RPMI8226 (cell line): ENCODE measurements around the gene PSMD9.
"Not testable (repeated sequence)": the region's sequence is repeated elsewhere in the genome, so short reads cannot be mapped to it uniquely, and the experiment has no call there.

Source experiments
- DNase-seq: peaks from one replicate; pipeline ENCODE4 v3.0.0-alpha.2; 2015

Gene PSMD9

GRCh38 chr12:121926874-121927706 is 38.5 kb downstream of the PSMD9 start:
- DNase-seq, result peak; percentile 60

DNA sequence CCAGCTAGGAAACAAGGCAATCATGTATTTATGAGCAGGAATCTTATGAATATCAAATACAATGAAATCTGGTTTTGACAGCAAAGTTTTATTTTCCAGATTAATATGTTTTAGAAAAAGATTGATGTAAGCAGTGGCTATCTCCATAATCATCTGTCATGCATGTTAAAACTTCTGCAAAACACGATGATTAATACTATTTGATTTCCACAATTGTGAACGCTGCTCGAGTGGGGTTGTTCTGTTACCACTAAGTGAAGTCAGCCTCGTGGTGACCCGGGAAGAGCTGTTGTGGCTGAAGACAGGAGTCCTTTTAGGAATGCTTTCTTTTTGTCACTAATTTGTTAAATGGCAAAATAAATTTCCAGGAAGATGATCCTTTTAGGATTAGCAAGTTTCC is 39.2 kb downstream of the PSMD9 start:
- DNase-seq, result no peak

GRCh38 chr12:121929545-121929944 is 41.0 kb downstream of the PSMD9 start:
- not testable (repeated sequence) for DNase-seq

GRCh38 chr12:121930862-121931261 is 42.3 kb downstream of the PSMD9 start:
- no peak for DNase-seq

GRCh38 chr12:121932176-121932536 is 43.6 kb downstream of the PSMD9 start:
- DNase-seq, result no peak

DNA sequence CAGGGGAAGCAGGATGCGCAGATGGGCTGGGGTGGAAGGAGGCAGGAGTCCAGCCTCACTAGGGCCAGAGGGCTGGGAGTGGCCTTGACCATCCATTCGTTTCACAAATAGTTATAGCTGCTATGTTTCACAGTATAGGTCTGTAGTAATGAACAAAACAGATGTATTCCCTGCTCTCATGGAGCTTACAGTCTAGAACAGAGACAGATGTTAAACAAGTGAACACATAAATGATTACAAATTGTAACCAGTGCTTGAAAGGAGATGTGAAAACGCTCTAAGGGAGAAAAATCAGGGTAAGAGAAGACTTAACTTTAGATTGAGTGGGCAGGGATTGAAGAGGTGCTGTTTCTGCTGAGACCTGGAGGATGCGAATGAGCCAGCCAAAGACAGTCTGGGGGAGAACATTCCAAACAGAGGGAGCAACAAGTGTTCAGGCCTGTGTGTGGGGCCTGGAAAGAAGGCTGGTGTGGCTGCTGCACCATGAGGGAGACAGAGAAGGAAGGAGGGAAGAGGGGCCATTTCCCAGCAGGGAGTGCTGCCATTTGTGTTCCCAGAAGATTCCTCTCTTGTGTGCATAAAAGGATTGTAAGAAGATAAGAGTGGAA is 44.4 kb downstream of the PSMD9 start:
- no peak for DNase-seq

DNA sequence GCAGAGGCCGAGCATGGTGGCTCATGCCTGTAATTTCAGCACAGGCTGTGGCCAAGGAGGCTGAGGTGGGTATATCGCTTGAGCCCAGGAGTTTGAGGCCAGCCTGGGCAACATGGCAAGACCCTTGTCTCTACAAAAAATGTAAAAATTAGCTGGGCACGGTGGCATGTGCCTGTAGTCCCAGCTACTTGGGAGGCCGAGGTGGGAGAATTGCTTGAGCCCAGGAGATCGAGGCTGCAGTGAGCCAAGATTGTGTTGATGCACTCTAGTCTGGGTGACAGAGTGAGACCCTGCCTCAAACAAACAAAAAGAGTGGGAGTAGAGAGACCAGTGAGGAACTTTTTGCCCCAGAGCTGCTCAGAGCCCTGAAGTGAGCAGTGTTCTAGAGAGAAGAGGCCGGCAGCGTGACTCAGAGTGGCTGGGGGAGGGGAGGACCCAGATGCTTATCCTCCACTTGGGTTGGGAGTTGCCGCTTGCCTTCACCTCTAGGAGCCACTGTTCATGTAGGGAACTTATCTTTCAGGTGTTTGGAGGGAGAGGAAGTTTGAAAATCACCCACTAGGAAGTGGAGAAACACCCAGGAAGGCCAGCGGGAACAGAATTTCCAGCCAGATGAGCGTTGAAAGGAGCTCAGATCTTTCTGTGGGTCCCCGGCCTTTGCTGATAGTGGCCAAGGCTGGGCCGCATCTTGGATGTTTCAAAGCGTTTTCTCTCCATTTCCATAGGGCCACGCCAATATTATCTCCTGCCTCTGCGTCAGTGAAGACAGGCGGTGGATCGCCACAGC is 45.1 kb downstream of the PSMD9 start:
- no peak for DNase-seq

DNA sequence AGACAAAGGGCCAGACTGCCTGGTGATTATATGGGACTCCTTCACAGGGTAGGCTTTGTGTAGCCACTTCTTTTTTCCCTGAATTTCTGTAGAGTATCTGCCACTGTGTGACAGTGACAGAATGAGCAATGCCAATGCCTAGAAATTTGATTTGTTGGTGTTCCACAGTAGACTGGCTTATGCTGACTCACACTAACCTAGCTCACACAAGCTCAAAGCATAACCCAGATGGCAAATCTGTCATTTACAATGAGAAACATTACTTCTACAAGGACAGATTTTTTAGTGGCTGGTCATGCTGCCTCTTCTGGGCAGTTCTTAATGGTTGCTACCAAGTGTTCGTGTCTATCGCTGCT is 45.7 kb downstream of the PSMD9 start:
- DNase-seq, result no peak

DNA sequence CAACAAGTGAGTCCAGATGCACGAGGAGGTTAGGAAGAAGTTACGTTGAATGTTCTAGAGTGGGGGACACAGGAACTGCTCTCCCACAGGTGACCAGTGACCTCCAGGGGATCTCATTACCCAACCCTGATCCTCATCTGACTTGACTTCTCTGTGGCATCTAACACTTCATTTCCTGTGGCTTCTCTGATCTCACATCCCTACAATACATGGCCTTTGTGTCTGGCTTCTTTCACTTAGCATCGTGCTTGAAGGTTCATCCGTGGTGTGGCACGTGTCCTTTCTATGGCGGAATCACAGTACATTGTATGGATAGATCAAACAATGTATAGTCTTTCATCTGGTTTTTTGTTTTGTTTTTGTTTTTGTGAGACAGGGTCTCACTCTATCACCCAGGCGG is 49.1 kb downstream of the PSMD9 start:
- DNase-seq, result no peak

DNA sequence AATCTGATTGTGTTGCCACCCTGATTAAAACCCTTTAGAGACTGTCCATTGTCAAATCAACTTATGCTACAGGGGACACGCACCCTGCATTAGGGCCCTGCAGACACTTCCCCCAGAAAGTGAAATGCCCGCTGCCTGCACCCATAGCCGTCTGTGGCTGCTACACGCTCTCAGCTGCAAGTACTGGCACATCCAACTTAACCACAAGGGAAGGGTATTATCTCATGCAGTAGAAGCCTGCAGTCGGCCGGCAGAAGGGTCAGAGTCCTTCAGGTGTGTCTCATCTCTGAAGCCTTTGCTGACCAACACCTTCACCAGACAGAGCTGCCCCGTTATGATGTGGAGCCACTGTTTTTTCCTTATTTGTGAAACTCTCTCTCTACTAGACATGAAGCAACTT is 50.6 kb downstream of the PSMD9 start:
- peak; percentile 10 for DNase-seq

DNA sequence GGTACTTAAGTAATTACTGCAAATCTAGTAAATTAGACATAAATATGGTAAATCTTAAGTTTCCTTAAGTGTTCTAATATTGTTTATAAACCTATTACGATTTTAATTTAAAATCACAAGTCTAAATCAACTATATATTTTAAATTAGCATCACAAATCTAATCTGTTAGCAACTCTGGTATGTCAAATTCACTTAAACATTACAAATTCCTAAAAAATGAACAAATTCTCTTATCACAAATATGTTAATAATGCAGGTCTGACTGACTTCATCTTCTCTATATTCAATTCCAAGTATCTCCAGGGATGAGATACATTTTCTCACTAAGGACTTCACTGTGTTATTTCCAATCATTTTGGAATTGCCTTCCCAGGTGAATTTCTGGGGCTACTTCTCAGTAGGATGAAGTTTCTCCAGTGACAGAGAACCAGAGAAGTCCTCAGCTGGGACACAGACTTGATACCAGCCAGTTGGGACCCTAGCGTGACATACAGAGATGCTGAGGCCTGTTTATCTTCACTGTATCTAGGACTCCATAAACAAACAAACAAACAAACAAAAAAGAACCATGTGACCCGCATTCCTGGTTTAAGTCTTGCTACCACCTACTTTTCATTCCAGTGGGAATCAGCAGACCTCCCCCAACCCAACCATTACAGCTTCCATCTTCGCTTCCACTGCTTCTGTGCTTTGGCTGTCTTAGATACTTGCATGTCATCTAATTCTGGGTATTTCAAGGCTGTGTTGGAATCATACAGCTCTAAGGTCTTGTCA is 51.6 kb downstream of the PSMD9 start:
- no peak for DNase-seq

DNA sequence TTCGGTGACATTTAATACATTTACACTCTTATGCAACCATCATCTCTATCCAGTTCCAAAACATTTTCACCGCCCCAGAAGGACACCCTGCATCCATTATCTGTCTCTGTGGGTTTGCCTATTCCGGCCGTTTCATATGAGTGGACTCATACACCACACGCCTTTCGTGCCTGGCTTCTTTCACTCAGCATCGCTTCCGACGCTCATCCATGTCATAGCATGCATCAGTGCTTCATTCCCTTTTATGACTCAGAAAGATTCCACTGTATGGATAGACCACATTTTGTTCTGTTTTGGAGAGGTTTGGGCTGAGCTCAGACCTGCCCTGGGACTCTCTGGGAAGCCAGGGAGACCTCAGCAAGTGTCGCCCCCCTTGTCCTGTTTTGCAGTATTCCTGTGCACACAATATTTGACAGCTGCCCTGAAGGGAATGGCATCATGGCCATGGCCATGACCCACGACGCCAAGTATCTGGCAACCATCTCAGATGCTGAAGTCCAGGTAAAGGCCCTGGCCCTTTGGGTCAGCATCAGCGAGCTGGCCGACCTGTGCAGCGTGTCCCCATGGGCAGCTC is 53.6 kb downstream of the PSMD9 start:
- no peak for DNase-seq

GRCh38 chr12:121943926-121944325 is 55.3 kb downstream of the PSMD9 start:
- no peak for DNase-seq

DNA sequence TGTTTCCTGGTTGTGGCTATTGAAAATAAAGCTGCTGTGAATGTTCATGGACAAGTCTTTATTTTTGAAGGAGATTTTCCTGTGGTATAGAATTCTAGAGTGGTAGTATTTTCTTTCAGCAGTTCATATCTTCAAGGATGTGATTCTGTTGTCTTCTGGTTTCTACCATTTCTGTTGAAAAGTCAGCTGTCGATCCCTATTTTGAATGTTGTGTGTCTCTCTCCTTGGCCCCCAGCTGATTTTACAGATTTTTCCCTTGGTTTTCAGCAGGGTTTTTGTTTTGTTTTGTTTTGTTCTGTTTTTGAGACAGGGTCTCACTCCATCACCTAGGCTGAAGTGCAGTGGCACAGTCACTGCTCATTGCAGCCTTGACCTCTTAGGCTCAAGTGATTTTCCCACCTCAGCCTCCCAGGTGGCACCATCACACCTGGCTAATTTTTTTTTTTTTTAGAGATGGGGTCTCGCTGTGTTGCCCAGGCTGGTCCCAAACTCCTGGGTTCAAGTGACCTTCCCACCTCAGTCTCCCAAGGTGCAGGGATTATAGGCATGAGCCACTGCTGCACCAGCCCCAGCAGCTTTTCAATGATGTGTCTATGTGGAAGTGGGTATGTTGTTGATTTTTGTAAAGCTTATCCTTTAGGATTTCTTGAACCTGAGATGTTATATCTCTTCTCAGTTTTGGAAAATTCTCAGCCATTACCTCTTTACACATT is 57.9 kb downstream of the PSMD9 start:
- no peak for DNase-seq

DNA sequence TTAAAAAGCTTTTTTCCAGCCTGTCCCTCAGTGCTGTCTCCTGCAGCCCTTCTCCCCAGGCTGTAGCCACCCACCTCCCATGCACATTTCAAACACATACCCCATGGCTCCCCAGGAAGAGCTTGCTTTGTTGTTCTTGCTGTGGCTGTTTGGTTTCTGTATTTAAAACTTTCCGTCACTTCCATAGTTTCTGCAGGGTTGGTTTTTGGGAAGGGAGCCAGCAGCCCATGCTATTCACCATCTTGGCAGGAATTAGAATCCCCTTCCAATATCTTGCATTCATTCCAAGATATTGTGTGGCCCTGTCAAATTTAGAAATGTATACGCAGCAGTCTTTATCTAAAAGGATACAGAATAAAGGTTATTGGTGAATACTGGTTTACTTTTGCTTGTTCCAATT is 59.4 kb downstream of the PSMD9 start:
- no peak for DNase-seq

GRCh38 chr12:121949648-121950397 is 61.2 kb downstream of the PSMD9 start:
- no peak for DNase-seq

DNA sequence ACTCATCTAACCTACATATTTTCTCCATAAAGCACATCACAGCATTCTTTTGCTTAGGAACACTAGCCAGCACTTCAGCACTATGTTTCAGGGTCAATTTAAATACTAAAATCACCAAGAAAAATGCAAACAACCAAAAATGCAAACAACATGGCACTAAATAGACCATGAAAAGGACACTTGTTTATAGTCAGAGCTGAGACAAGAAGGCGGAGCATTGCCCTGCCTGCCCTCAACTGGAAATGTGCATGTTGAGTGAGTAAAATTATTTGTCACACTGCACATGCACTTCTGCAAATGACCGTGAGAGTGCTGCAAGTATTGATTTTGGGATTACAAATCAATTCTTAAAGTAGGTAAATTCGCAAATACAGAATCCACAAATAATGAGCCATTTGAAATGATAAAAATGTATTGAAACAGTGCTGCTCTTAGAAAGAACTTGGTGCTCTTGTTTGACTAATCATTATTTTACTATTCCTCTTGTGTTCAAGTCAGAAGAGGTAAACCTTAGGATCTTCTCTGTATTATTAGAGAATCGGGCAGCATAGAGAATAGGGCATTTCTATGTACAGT is 64.6 kb downstream of the PSMD9 start:
- DNase-seq, result no peak

GRCh38 chr12:121953695-121954094 is 65.1 kb downstream of the PSMD9 start:
- no peak for DNase-seq

- peak; percentile 18 for DNase-seq
These were observed 67.0 kb downstream of the PSMD9 start for GRCh38 chr12:121955258-121956237.
